HG03175 (cell line): ENCODE results near the gene MRPS6.

Experiments
- ATAC-seq: cut with Tn5 transposase; IDR thresholded peaks from one replicate; pipeline ENCODE4 v1.9.1; 2021; ENCODE audit warnings: mild to moderate bottlenecking, moderate library complexity; ENCODE audit not compliant: unreplicated experiment

The MRPS6 gene

DNA sequence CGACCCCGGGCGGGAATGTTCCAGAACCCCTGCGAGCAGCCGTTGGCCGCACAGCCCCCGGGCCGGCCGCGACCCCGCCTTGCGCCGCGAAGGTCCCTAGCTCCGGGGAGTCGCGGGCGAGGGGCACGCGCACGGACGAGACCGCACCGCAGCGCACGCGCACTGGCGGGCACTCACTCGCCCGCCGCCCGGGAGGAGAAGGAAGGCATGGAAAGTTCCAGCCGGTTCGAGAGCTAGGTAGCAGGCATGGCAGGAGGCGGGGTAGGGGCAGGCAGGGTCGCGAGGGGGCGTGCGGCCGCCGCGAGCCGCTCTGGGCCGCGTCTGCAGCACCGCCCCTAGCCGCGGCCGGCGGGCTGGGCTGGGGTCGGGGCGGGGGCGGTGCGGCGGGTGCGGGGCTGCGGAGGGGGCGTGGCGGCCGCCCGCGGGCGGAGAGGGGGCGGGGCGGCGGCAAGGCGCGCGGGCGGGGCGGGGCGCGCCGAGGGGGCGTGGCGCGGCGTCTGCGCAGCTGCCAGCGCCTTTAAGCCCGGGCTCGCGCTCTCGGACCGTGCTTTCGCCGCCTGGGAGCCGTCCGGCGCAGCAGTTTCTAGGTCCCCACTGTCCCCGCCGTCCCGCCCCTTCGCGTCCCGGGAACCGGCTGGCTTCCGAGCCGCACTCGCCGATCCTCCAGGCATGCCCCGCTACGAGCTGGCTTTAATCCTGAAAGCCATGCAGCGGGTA lies at the start of gene MRPS6, which contains the start of gene SLC5A3:
Gene MRPS6 (plus strand): TSS at position 547 of the 717 bp plus-strand sequence. CDS start 123 bp downstream, at position 670.
Gene SLC5A3 (plus strand): TSS at position 547 of the 717 bp plus-strand sequence. CDS start 21,621 bp downstream, outside the sequence.
- ATAC-seq = peak; percentile 82

DNA sequence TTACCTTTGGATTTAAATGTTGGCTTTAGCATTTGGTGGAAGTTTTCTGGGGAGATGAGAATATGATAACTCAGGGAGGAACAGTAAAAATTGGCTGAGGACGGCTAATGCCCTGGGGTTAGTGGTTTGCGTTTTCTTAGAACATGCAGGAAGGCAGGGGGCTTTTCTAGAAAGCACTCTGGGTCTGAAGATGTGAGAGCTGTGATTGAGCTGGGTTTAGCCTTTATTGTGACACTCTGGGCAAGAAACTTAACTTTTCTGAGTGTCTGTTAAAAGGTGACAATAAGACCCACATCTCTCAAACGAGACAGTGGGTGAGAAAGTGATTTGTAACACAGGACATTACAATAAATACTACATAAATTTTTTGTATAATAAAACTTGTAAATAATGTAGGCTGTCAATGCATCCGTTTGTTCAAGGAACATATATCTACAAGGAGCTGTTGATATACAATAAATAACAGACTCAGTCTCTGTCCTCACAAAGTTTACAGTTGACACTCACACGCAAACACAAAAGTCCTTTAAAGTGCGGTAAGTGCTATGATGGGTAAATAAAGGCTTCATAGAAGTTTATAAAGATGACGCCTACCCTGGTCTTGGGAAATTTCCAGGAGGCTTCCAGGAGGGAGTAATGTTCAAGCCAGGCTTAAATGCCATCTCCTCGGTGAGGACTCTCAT lies 49.5 kb upstream of the MRPS6 start:
- no peak for ATAC-seq

DNA sequence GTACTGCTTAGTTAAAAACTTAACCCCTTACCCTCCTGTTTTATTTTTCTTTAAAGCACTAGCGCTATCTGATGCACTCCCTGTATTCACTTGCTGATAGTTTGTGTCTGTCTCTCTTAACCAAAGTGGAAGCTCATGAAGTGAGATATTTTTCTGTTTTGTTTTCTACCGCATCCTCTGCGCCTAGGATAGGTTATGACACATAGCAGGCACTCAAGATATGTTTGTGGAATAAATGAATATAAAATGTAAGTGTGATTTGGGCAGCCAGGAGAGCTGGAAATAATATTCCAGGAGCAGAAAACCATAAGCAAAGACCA lies 49.0 kb upstream of the MRPS6 start:
- ATAC-seq = no peak

DNA sequence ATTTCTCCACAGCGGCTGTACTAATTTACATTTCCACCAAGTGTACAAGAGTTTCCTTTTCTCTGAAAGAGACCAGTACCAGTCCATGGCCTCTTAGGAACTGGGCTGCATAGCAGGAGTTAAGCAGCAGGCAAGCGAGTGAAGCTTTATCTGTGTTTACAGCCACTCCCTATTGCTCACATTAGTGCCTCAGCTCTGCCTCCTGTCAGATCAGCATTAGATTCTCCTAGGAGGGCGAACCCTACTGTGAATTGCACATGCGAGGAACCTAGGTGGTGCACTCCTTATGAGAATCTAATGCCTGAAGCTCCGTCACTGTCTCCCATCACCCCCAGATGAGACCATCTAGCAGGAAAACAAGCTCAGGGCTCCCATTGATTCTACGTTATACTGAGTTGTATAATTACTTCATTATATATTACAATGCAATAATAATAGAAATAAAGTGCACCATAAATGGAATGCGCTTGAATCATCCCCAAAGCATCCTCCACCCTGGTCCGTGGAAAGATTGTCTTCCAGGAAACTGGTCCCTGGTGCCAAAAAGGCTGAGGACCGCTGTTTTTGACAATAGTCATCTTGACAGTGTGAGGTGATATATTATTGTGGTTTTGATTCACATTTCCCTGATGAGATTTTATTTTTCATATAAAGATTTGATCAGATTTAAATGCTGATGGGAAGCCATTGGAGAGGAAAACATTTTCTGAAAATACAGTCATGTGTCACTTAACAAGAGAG lies 45.5 kb upstream of the MRPS6 start:
- no peak for ATAC-seq

DNA sequence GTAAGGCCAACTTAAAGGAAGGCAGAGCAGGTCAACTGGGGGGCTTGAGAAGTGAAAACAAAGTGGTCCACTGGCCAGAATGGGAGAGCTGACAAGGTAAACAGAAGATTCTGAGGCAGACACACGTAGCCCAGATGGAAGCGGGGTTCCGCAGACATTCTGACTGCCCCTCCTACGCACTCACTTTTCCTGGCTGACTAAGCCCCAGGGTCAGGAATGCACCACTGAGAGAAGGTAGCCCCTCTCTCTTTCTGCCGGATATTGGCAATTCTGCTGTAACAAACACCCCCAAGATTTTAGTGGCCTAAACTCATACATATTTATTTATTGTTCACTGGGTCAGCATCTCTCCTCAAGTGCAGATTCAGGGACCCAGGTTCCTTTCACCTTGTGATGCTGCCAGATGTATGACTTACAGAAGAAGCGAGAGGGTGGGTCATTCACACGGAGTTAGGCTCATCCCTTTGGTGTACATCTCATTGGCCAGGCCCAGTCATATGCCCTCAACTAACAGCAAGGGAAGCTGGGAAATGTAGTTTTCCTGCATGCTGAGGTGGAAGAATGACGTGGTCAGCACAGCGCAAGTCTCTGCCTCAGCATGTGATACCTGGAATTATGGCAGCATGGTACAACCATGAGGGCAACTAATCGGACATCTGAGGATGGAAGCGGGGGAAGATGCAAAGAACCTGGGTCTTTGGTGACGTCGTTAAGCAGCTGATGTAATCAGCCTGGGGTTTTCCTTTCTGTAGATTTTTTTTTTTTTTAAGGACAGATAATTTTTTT lies 43.4 kb upstream of the MRPS6 start:
- peak; percentile 93 for ATAC-seq

DNA sequence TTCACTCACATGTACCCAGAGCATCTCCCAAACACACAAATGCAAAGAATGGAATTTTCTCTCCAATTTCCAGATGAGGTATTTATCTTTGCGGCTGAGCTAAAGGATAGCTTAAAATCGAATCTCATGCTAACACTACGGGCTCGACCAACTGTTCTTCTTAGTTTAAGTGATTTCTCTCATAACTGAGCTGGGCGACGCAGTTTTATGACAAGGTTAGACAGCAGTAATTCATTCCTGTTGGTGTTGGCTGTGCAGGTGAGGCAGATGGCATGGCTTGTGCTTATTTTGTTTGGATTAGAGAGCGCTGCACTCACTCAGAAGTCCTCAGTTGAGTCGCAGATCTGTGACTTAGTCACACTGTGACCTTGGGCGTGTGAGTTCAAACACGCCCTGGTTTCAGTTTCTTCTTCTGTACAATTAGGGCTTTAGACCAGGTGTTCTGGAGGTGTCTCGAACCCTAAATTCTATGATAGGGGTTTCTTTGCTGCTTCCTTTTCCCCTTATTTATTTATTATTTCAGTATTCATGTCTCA lies 41.5 kb upstream of the MRPS6 start:
- no peak for ATAC-seq

DNA sequence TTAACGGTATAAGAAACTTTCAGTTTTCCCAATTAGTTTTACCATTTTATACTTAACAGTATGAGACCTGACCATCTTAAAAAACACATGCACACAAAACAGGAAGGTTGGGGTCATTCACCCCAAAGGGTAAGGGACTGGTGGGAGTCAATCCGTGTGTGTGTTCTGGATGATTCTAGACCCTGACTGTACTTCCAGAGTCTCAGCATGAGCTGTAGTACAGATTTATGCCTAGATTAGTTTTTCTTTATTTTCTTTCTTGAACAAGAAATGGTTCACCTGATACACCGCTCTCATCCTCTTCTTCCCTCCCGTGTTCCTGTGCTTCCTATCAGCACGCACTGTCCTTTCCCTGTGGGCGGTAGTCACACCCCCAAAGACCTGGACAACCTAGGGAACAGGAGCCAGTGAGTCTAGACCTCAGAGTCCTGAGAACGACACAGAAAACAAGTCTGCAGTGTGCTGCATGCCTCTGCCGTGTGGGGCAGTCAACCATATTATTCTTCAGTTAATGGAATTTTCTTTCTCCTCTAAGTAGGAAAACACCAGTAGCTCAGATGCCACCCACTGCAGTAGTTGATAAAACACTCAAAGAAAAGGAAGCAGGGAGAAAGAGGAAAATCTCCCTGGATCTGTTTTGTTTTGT lies 38.9 kb upstream of the MRPS6 start:
- ATAC-seq = no peak

DNA sequence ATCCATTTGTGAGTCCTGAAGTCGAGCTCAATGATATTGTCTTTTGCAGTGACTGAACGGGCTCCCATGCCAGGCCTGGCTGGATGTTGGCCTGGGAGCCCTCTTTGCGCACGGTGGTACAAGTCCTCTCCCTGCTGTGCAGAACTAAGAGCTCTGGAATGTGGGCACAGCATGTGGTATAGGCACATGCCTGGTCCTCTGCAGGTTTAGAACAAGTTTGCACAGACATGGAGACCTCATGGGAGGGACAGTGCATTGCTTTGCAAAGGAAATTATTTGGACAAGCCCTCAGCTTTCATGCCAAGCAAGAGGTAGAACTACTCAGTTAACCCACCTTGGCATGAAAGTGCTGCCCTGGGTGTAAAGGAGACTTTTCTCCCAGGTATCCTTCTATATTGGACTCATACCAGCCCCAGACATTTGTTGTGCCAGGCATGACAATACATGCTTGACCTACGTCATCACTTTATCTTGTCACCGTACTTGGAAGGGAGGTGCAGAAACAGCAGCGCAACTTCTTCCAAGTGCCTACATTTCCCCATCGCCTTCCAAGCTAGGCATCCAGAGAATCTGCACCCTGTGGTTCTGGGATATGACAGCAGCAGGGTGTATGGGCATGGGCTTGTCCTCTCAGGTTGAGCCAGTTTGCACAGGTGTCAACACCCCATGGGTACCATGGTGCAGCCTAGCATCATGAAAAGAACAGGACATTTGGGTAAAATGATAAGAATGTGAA lies 37.6 kb upstream of the MRPS6 start:
- ATAC-seq = no peak

DNA sequence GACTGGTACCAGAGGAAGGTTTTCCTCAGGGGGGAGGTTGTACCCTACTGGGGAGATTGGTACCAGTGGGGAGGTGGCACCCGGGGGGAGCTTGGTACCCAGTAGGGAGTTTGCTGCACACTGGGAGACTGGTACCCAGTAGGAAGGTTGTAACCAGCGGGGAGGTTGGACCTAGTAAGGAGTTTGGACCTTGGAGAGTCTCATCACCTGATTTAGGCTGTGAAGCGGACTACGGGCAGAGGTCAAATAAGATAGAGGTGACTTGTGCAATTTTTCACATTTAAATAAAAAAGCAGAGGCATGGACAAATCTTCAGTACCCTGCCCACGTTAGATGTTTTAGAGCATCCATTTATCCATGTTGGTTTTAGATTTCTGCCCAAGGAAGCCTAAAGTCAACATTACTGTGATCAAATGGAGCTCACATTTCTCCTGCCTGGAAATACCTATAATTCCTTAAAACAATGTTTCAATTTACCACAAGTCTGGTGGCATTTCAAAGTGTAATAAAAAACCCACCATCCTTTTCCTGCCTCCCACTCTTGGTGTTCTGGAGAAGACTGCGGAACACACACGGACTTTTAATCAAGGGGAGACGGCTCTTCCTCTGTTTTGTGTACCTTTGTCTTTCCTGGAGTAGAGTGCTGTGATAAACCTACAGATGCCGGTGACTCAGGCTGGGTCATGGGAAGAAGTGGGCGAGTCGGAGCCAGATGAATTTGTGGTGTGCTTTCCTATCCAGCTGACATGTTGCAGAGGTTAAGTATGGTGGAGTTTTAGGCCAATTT lies 36.2 kb upstream of the MRPS6 start:
- ATAC-seq = no peak

DNA sequence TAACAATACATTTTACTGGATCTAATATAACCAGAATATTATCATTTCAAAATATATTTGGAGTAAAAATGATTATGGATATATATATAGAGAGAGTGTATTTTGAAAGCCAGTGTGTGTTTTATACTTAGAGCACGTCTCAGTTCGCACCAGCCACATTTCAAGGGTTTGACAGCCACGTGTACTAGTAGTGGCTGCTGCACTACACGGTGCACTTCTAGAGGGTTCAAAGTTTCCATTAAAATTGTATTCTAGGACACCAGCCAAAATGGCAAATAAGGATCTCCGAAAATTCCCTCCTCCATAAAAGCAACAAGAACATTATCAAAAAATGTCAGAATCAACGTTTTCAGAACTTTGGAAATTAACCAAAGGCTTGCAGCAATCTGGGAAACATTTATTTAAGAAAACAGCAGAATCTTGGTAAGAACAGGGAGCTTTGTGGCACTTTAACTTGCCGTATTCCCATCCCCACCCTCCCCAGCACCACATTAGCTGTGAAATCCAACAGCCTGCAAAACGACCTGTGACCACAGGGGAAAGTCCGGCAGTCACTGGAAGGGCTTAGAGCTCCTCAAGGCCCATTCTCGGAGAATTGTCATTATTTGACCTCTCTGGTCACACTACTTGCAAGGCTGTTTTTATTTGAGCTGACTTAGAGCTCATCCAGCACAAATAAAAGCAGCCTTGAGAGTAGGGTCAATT lies 33.5 kb upstream of the MRPS6 start:
- ATAC-seq = no peak

DNA sequence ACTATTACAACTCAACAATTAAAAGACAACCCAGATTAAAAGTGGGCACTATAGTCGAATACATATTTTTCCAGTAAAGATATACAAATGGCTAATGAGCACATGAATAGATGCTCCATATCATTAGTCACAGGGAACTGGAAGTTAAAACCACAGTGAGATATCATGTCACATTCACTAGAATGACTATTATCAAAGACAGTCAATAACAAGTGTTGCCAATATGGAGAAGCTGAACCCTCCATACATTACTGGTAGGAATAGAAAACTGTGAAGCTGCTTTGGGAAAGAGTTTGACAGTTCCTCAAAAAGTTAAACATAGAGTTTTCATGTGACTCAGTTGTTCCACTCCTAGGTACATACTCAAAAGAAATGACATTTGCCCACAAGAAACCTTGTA lies 30.6 kb upstream of the MRPS6 start:
- no peak for ATAC-seq

DNA sequence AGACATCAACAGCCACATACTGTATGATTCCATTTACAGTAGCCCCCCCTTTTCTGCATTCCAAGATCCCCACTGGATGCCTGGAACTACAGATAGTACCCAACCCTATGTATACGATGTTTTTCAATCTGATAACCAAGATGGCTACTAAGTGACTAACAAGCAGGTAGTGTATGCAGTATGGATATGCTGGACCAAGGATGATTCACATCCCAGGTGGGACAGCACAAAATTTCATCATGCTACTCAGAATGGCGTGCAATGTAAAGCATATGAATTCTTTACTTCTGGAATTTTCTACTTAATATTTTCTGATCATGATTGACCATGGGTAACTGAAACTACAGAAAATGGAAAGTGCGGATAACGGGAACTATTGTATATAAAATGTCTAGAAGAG lies 30.0 kb upstream of the MRPS6 start:
- ATAC-seq = no peak

DNA sequence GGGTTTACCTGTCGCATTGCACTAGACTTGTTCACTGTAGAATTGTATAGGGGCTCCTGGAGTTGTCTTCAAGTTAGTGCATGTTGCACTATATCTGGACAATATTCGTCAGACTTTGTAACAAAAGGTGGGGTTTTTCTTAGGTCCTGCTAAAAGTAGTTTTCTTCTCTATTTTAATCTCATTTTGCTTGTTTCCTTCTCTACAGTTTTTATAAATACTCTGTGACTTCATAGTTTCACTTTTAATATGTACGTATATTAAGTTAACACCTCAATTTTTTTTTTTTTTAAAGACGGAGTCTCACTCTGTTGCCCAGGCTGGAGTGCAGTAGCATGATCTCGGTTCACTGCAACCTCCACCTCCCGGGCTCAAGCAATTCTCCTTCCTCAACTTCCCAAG lies 26.5 kb upstream of the MRPS6 start:
- ATAC-seq = no peak

DNA sequence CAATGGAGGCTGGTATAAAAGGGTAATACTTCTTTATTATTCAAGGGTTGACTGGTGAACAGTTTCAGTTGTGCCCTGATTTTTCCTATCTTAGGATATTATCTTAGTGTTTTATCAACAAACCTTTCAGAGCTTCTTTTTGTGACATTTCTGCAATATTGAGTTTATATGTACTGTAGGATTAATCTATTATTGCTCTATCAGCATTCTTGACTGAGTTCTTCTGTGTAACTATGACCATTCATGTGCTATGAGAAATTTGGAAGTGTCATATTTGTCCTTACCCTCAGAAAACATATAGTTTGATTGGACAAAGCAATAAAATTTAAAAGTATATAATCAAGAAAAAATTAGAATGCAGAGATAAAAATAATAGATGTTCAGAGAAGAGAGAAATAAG lies 25.5 kb upstream of the MRPS6 start:
- ATAC-seq = no peak

DNA sequence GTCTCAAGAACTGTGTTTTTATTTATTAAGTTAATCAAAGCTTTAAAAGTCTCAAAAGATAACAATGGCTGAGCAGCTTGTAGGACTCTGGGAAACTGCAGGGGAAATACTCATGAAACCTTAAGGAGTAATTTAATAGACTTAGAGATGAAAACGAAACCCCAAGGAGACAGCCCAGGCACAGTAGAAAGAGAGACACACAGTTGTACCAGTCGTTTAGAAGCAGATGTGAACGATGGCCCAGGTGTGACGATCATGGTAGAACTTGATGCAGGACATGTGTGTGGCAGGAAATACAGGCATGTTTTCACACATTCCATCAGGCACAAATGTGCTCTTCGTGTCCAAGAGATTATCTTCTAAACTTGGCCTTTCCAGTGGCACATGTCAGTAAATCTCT lies 21.2 kb upstream of the MRPS6 start:
- no peak for ATAC-seq

DNA sequence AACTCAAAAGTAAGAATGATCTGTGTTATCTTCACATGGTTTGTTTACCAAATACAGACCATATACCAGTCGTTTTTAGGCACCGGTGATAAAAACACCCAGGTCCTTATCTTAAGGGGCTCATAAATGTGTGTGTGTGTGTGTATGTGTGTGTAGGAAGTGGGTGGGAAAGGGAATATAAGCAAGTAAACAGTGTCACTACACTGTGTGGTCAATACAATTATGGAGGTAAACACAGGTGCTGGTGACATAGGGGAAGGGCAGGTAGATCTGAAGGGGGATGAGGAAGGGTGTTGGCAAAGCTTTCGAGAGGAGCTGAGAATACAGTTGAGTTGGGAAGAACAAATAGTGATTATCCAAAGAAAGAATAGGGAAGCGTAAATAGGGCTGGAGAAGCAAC lies 19.1 kb upstream of the MRPS6 start:
- no peak for ATAC-seq

DNA sequence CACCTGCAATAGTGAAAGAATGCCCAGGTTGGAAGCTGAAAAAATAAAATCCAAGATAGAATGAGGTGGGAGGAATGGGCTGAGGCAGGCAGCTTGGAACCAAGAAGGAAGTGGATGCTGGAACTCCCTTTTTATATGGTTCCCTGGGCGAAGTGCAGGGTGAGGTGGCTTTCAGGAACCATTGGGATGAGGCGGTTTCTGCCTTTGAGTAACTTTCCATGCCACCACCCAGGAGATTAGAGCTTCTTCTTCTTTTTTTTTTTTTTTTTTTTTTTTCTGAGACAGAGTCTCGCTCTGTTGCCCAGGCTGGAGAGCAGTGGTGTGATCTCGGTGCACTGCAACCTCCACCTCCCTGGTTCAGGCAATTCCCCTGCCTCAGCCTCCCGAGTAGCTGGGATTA lies 17.8 kb upstream of the MRPS6 start:
- no peak for ATAC-seq

DNA sequence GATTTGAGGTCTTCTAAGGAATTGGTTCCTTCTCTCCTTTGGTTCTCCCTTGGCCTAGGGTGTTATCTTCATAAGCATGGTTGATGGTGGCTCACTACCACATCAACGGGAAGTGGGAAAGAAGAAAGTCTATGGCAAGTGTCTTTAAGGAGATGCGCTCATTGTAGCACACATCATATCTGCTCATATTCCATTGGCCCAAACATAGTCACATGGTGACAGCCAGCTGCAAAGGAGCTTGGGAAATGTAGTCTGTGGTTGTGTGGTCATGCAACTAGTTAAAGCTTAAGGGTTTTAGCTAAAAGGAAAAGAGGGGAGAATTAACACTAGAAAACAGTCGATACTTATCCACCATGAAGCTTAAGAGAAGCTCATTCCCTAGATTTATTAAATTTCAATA lies 11.4 kb upstream of the MRPS6 start:
- ATAC-seq = no peak
